Measurements from ENCODE around the gene CTPS2. TPM values are rescaled to one million over a fixed set of nuclear protein-coding genes. Genes with fewer than 3 reads are reported as not detected.
"Not testable (repeated sequence)": the region's sequence is repeated elsewhere in the genome, so short reads cannot be mapped to it uniquely, and the experiment has no call there.

CTPS2 gene
- total and polyA plus RNA-seq, 10 donors = 5.3 to 11.7 (median 9.5) TPM

- no peaks in the 10 kb centered on the region for H3K4me1 ChIP-seq
- intact Hi-C loops (cut with DNase I; ENCODE audit: low total_unique reads) = no loop called here
- WGBS, 5 donors = 49 to 76% (median 60%) methylated on average over 2 of the region's 2 CpGs
Observed at GRCh38 chrX:16578218-16578617, 134.3 kb downstream of the CTPS2 start.

GRCh38 chrX:16577483-16578029 lies 134.9 kb downstream of the CTPS2 start:
- TF ChIP-seq POLR2AphosphoS5 (IDR thresholded peaks at IDR 0.05) (no peak), CTCF (IDR thresholded peaks at IDR 0.05 in 8 of 11, conservative IDR thresholded peaks at IDR 0.05 in 3 of 11) (no peak), POLR2A (IDR thresholded peaks at IDR 0.05) (no peak)
- DNase-seq = no peak
- 43 to 79% (median 66%) methylated on average over 2 of the region's 2 CpGs for WGBS, 5 donors
- Histone ChIP-seq H3K36me3 (no peaks in the 10 kb centered on the region), H3K27ac (no peak overlapping the region), H3K4me3 (no peak overlapping the region), H3K27me3 (replicated peaks in 1 of 7) (no peaks in the 10 kb centered on the region), H3K4me1 (no peaks in the 10 kb centered on the region), H3K9me3 (peaks cover 0 to 24% (median 15%) of the 10 kb centered on the region in 8 donors)
- intact Hi-C loops (cut with DNase I; ENCODE audit: low total_unique reads) = no loop called here

More at GRCh38 chrX:16578218-16578617, 134.3 kb downstream of the CTPS2 start:
- Histone ChIP-seq H3K9me3 (peaks cover 0 to 27% (median 15%) of the 10 kb centered on the region in 8 donors), H3K36me3 (no peaks in the 10 kb centered on the region), H3K27me3 (replicated peaks in 1 of 7) (no peaks in the 10 kb centered on the region), H3K27ac (no peak overlapping the region), H3K4me3 (no peak overlapping the region)
- no peak for DNase-seq
- TF ChIP-seq POLR2A (IDR thresholded peaks at IDR 0.05) (no peak), POLR2AphosphoS5 (IDR thresholded peaks at IDR 0.05) (no peak), CTCF (IDR thresholded peaks at IDR 0.05 in 8 of 11, conservative IDR thresholded peaks at IDR 0.05 in 3 of 11) (no peak)

GRCh38 chrX:16575388-16575787 lies 137.1 kb downstream of the CTPS2 start:
- DNase-seq; intact Hi-C loops (cut with DNase I; ENCODE audit: low total_unique reads): not testable (repeated sequence)

GRCh38 chrX:16573781-16574180 lies 138.7 kb downstream of the CTPS2 start:
- no peak overlapping the region for H3K27ac ChIP-seq
- WGBS, 5 donors = 79 to 100% (median 92%) methylated on average over 1 of the region's 1 CpG
- H3K4me3 ChIP-seq = no peak overlapping the region
- H3K4me1 ChIP-seq = no peaks in the 10 kb centered on the region
- TF ChIP-seq POLR2AphosphoS5 (IDR thresholded peaks at IDR 0.05) (no peak), CTCF (IDR thresholded peaks at IDR 0.05 in 8 of 11, conservative IDR thresholded peaks at IDR 0.05 in 3 of 11) (no peak), POLR2A (IDR thresholded peaks at IDR 0.05) (no peak)
- no peaks in the 10 kb centered on the region for H3K27me3 ChIP-seq (replicated peaks in 1 of 7)
- H3K36me3 ChIP-seq = no peaks in the 10 kb centered on the region
- H3K9me3 ChIP-seq = no peaks in the 10 kb centered on the region
- intact Hi-C loops (cut with DNase I; ENCODE audit: low total_unique reads) = no loop called here
- no peak for DNase-seq

More at GRCh38 chrX:16575388-16575787, 137.1 kb downstream of the CTPS2 start:
- not testable (repeated sequence) for H3K36me3 ChIP-seq; H3K4me1 ChIP-seq; H3K27me3 ChIP-seq (replicated peaks in 1 of 7); H3K27ac ChIP-seq; H3K9me3 ChIP-seq; H3K4me3 ChIP-seq
- WGBS, 5 donors = 96 to 99% (median 97%) methylated on average over 13 to 35 of the region's 35 CpGs

GRCh38 chrX:16567681-16568080 lies 144.8 kb downstream of the CTPS2 start:
- Histone ChIP-seq H3K27ac (no peak overlapping the region), H3K4me1 (no peaks in the 10 kb centered on the region), H3K9me3 (no peaks in the 10 kb centered on the region), H3K36me3 (no peaks in the 10 kb centered on the region), H3K27me3 (replicated peaks in 1 of 7) (no peaks in the 10 kb centered on the region), H3K4me3 (no peak overlapping the region)
- no peak for DNase-seq
- intact Hi-C loops (cut with DNase I; ENCODE audit: low total_unique reads) = no loop called here
- 81 to 91% (median 88%) methylated on average over 4 of the region's 4 CpGs for WGBS, 5 donors
- TF ChIP-seq POLR2AphosphoS5 (IDR thresholded peaks at IDR 0.05) (no peak), CTCF (IDR thresholded peaks at IDR 0.05 in 8 of 11, conservative IDR thresholded peaks at IDR 0.05 in 3 of 11) (no peak), POLR2A (IDR thresholded peaks at IDR 0.05) (no peak)

Measured in spleen (tissue), 11 donors.